ENCODE measurements around the gene GNG7. TPM values are rescaled to one million over a fixed set of nuclear protein-coding genes. Genes with fewer than 3 reads are reported as not detected.
"Not testable (repeated sequence)": the region's sequence is repeated elsewhere in the genome, so short reads cannot be mapped to it uniquely, and the experiment has no call there.

The GNG7 gene
- total RNA-seq, 1 donor from 2014 or later, result 7.7 TPM

DNA sequence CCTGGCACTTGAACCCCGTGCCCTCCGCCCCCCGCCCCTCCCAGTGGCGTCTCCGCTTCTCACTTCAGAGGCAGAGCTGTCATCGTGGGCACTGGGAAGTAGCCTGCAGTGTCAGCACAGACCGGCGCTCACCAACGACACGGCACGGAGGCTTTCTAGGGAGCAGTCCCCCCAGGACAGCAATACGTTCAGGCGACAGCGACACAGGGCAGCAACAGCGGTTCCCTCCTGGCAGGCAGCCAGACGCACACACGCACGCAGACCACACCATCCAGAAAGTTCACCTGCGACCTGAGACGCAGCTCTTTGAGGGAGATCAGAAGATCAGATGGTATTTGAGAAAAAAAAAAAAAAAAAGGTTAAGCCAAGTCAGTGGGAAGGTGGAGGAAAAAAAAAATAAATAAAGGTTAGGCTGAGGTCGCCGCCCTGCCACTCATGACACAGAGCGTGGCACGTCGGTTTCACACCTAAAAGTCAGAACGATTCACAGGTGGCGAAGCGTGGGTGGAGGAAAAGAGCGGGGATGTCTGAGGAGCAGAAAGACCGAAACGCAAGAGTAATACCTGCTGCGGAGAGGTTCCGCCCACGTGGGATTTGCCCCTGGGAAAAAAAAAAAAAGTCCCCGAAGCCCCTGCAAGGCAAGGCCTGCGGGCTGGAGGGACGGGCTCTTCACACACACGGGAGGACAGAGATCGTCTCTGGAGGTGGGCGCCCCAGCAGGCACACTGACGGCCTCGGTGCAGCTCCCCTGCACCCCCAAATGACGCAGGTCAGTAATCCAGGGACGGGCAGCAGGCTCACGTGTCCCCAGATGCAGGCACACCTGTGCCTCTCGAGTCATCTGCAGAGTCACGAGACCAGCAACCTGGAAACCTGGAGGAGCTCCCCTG lies 94.5 kb downstream of the GNG7 start:
- H3K36me3 Mint-ChIP-seq (ENCODE audit: low read depth, unreplicated experiment), result no peaks in the 10 kb centered on the region
- no peak overlapping the region for H3K27ac Mint-ChIP-seq (ENCODE audit: unreplicated experiment)
- H3K4me3 Mint-ChIP-seq (ENCODE audit: unreplicated experiment), result no peak overlapping the region
- H3K27me3 Mint-ChIP-seq (ENCODE audit: unreplicated experiment), result no peaks in the 10 kb centered on the region
- H3K4me1 Mint-ChIP-seq (ENCODE audit: unreplicated experiment), result no peaks in the 10 kb centered on the region
- TF ChIP-seq, protein P1, sequence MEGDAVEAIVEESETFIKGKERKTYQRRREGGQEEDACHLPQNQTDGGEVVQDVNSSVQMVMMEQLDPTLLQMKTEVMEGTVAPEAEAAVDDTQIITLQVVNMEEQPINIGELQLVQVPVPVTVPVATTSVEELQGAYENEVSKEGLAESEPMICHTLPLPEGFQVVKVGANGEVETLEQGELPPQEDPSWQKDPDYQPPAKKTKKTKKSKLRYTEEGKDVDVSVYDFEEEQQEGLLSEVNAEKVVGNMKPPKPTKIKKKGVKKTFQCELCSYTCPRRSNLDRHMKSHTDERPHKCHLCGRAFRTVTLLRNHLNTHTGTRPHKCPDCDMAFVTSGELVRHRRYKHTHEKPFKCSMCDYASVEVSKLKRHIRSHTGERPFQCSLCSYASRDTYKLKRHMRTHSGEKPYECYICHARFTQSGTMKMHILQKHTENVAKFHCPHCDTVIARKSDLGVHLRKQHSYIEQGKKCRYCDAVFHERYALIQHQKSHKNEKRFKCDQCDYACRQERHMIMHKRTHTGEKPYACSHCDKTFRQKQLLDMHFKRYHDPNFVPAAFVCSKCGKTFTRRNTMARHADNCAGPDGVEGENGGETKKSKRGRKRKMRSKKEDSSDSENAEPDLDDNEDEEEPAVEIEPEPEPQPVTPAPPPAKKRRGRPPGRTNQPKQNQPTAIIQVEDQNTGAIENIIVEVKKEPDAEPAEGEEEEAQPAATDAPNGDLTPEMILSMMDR (IDR thresholded peaks at IDR 0.05; ENCODE audit: unreplicated experiment), result no peak
- no peak for DNase-seq (ENCODE audit: low spot score)
- no peaks in the 10 kb centered on the region for H3K9me3 Mint-ChIP-seq (ENCODE audit: unreplicated experiment)

DNA sequence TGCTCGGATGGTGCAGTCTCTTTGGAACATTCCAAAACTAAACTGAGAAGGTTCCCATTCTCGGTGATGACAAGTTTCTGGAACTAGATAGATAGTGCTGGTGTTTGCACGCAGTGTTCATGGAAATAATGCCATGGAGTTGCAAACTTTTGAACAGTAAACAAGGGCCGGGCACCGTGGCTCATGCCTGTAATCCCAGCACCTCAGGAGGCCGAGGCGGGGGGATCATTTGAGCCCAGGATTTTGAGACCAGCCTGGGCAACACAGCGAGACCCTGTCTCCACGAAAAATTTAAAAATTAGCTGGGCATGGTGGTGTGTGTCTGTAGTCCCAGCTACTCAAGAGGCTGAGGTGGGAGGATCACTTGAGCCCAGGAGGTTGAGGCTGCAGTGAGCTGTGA lies 95.7 kb downstream of the GNG7 start:
- H3K4me1 Mint-ChIP-seq (ENCODE audit: unreplicated experiment); H3K4me3 Mint-ChIP-seq (ENCODE audit: unreplicated experiment); H3K27me3 Mint-ChIP-seq (ENCODE audit: unreplicated experiment); H3K27ac Mint-ChIP-seq (ENCODE audit: unreplicated experiment); DNase-seq (ENCODE audit: low spot score); H3K36me3 Mint-ChIP-seq (ENCODE audit: low read depth, unreplicated experiment); H3K9me3 Mint-ChIP-seq (ENCODE audit: unreplicated experiment): not testable (repeated sequence)

DNA sequence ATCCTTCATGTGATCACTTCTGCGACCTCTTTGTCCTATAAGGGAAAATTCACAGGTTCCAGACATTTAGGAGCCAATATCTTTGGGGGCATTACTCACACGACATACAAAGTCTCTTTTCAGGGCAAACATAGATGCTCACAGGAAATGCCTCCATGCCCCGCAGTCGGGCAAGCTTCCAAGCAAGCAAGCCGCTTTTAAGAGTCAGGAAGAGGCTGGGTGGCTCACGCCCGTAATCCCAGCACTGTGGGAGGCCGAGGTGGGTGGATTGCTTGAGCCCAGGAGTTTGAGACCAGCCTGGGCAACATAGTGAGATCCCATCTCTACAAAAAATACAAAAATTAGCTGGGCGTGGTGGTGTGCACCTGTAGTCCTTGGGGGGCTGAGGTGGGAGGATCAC lies 96.6 kb downstream of the GNG7 start:
- not testable (repeated sequence) for H3K27me3 Mint-ChIP-seq (ENCODE audit: unreplicated experiment); H3K4me1 Mint-ChIP-seq (ENCODE audit: unreplicated experiment); H3K36me3 Mint-ChIP-seq (ENCODE audit: low read depth, unreplicated experiment); DNase-seq (ENCODE audit: low spot score); H3K9me3 Mint-ChIP-seq (ENCODE audit: unreplicated experiment); H3K4me3 Mint-ChIP-seq (ENCODE audit: unreplicated experiment); H3K27ac Mint-ChIP-seq (ENCODE audit: unreplicated experiment)

DNA sequence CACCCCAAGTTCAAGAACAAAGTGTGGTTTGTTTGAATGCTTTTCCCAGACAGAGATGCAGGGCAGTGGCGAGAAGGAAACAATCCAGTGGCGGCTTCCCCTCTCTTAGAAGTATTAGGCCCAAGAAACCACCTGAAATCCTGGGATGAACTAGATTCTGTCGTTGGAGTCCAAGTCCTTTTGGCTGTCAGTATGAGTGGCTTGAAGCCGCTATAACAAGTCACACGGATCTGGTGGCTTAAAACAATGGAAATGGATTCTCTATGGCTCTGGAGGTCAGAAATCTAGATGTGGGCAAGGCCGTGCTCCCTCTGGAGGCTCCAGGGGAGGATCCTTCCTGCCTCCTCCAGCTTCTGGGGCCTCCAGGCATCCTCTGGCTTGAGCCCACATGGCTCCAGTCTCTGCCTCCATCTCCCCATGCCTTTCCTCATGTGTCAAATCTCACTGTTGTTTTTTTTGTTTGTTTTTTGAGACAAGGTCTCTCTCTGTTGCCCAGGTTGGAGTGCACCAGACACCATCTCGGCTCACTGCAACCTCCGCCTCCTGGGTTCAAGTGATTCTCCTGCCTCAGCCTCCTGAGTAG lies 97.7 kb downstream of the GNG7 start:
- H3K36me3 Mint-ChIP-seq (ENCODE audit: low read depth, unreplicated experiment), result no peaks in the 10 kb centered on the region
- TF ChIP-seq, protein P1 (IDR thresholded peaks at IDR 0.05; ENCODE audit: unreplicated experiment), result no peak
- H3K27me3 Mint-ChIP-seq (ENCODE audit: unreplicated experiment), result no peaks in the 10 kb centered on the region
- H3K4me3 Mint-ChIP-seq (ENCODE audit: unreplicated experiment), result no peak overlapping the region
- H3K27ac Mint-ChIP-seq (ENCODE audit: unreplicated experiment), result no peak overlapping the region
- H3K9me3 Mint-ChIP-seq (ENCODE audit: unreplicated experiment), result no peaks in the 10 kb centered on the region
- H3K4me1 Mint-ChIP-seq (ENCODE audit: unreplicated experiment), result peaks cover 4% of the 10 kb centered on the region
- DNase-seq (ENCODE audit: low spot score), result no peak

DNA sequence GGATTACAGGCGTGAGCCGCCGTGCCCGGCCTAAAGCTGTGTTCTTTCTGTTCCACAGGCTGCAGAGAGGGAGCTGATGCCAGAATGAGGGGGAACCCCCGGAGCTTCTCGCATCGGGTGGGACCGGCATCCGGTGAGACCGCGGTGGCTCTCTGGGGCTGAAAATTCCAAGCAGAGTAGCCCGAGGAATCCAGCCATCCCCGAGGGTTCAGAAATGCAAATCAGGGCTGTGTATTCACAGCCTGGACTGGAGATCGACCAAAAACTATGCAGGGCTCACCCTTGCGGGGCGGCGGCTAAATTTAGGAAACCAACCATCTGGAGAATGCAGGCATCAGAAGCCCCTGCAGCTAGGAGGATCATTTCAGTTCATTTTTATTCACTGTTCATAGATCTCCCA lies 99.2 kb downstream of the GNG7 start:
- no peaks in the 10 kb centered on the region for H3K36me3 Mint-ChIP-seq (ENCODE audit: low read depth, unreplicated experiment)

More for the DNA sequence above, 99.2 kb downstream of the GNG7 start:
- no peaks in the 10 kb centered on the region for H3K9me3 Mint-ChIP-seq (ENCODE audit: unreplicated experiment)
- no peak for DNase-seq (ENCODE audit: low spot score)
- peaks cover 4% of the 10 kb centered on the region for H3K4me1 Mint-ChIP-seq (ENCODE audit: unreplicated experiment)
- TF ChIP-seq, protein P1 (IDR thresholded peaks at IDR 0.05; ENCODE audit: unreplicated experiment), result no peak
- H3K4me3 Mint-ChIP-seq (ENCODE audit: unreplicated experiment), result no peak overlapping the region
- H3K27ac Mint-ChIP-seq (ENCODE audit: unreplicated experiment), result no peak overlapping the region
- H3K27me3 Mint-ChIP-seq (ENCODE audit: unreplicated experiment), result no peaks in the 10 kb centered on the region

Measured in endothelial cell (in vitro differentiated cells).